Measurements from ENCODE around the gene RAP1GAP2.
"Not testable (repeated sequence)": the region's sequence is repeated elsewhere in the genome, so short reads cannot be mapped to it uniquely, and the experiment has no call there.

Gene RAP1GAP2

DNA sequence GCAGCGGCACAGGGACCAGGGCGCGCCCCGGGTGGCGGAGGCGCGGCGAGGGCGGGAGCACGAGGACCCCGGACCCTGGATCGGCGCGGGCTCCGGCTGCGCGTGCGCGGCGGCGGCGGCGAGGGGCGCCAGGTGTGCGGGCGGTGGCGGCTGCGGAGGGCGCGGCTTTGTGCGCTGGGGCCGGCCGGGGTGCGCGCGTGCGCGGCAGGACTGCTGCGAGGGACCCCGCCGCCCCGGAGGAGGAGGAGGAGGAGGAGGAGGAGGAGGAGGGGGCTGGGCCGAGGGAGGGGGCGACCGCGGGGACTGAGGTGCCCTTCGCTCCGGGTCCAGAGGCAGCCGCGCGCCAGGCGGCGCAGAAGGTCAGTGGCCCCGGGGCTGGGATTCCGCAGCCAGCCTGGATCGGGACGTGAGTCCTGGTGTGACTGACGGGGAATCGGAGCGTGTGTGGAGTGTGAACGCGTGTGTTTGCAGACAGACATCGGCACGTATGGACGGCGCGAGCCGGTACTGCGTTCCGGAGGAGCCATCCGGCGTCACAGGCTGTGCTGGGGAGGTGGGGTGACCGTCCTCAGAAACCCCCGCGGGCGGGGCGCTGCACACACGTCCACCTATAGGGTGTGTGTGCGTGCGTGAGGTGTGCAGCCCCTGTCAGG lies 19.5 kb upstream of the RAP1GAP2 start:
- Histone ChIP-seq H3K4me1 (ENCODE audit: control insufficient read depth, insufficient read depth, low read length, poor library complexity, severe bottlenecking) (peaks cover 8% of the 10 kb centered on the region), H3K36me3 (ENCODE audit: control insufficient read depth, insufficient read depth, low read length) (no peaks in the 10 kb centered on the region), H3K27me3 (replicated peaks; ENCODE audit: control insufficient read depth, insufficient read depth, low read length, poor library complexity, severe bottlenecking) (peaks cover 10% of the 10 kb centered on the region), H3K27ac (ENCODE audit: insufficient read depth, low read length, poor library complexity, severe bottlenecking) (no peak overlapping the region), H3K9me3 (ENCODE audit: control insufficient read depth, low read length) (no peaks in the 10 kb centered on the region), H3K4me3 (ENCODE audit: insufficient read depth, low read depth, low read length, poor library complexity, severe bottlenecking) (peak overlapping the region; percentile 45)
- DNase-seq = no peak

- H3K36me3 ChIP-seq (ENCODE audit: control insufficient read depth, insufficient read depth, low read length) = no peaks in the 10 kb centered on the region
- peak overlapping the region; percentile 45 for H3K4me3 ChIP-seq (ENCODE audit: insufficient read depth, low read depth, low read length, poor library complexity, severe bottlenecking)
- H3K4me1 ChIP-seq (ENCODE audit: control insufficient read depth, insufficient read depth, low read length, poor library complexity, severe bottlenecking) = peaks cover 8% of the 10 kb centered on the region
- no peaks in the 10 kb centered on the region for H3K9me3 ChIP-seq (ENCODE audit: control insufficient read depth, low read length)
- H3K27ac ChIP-seq (ENCODE audit: insufficient read depth, low read length, poor library complexity, severe bottlenecking) = no peak overlapping the region
- DNase-seq = no peak
- peaks cover 10% of the 10 kb centered on the region for H3K27me3 ChIP-seq (replicated peaks; ENCODE audit: control insufficient read depth, insufficient read depth, low read length, poor library complexity, severe bottlenecking)
Measured at GRCh38 chr17:2777242-2777867, 18.9 kb upstream of the RAP1GAP2 start.

- no peak for DNase-seq
- peaks cover 10% of the 10 kb centered on the region for H3K27me3 ChIP-seq (replicated peaks; ENCODE audit: control insufficient read depth, insufficient read depth, low read length, poor library complexity, severe bottlenecking)
- no peaks in the 10 kb centered on the region for H3K9me3 ChIP-seq (ENCODE audit: control insufficient read depth, low read length)
- H3K27ac ChIP-seq (ENCODE audit: insufficient read depth, low read length, poor library complexity, severe bottlenecking) = no peak overlapping the region
- peaks cover 8% of the 10 kb centered on the region for H3K4me1 ChIP-seq (ENCODE audit: control insufficient read depth, insufficient read depth, low read length, poor library complexity, severe bottlenecking)
- no peaks in the 10 kb centered on the region for H3K36me3 ChIP-seq (ENCODE audit: control insufficient read depth, insufficient read depth, low read length)
- no peak overlapping the region for H3K4me3 ChIP-seq (ENCODE audit: insufficient read depth, low read depth, low read length, poor library complexity, severe bottlenecking)
Measured at GRCh38 chr17:2778489-2778888, 17.7 kb upstream of the RAP1GAP2 start.

- no peak overlapping the region for H3K27ac ChIP-seq (ENCODE audit: insufficient read depth, low read length, poor library complexity, severe bottlenecking)
- DNase-seq = no peak
- H3K36me3 ChIP-seq (ENCODE audit: control insufficient read depth, insufficient read depth, low read length) = no peaks in the 10 kb centered on the region
- peaks cover 8% of the 10 kb centered on the region for H3K4me1 ChIP-seq (ENCODE audit: control insufficient read depth, insufficient read depth, low read length, poor library complexity, severe bottlenecking)
- H3K4me3 ChIP-seq (ENCODE audit: insufficient read depth, low read depth, low read length, poor library complexity, severe bottlenecking) = no peak overlapping the region
- peaks cover 10% of the 10 kb centered on the region for H3K27me3 ChIP-seq (replicated peaks; ENCODE audit: control insufficient read depth, insufficient read depth, low read length, poor library complexity, severe bottlenecking)
- H3K9me3 ChIP-seq (ENCODE audit: control insufficient read depth, low read length) = no peaks in the 10 kb centered on the region
Measured at GRCh38 chr17:2779545-2779944, 16.7 kb upstream of the RAP1GAP2 start.

GRCh38 chr17:2780256-2780655 lies 16.0 kb upstream of the RAP1GAP2 start:
- H3K27me3 ChIP-seq (replicated peaks; ENCODE audit: control insufficient read depth, insufficient read depth, low read length, poor library complexity, severe bottlenecking) = peaks cover 10% of the 10 kb centered on the region
- H3K4me1 ChIP-seq (ENCODE audit: control insufficient read depth, insufficient read depth, low read length, poor library complexity, severe bottlenecking) = peaks cover 8% of the 10 kb centered on the region
- H3K9me3 ChIP-seq (ENCODE audit: control insufficient read depth, low read length) = no peaks in the 10 kb centered on the region
- no peak overlapping the region for H3K4me3 ChIP-seq (ENCODE audit: insufficient read depth, low read depth, low read length, poor library complexity, severe bottlenecking)
- no peak for DNase-seq
- no peaks in the 10 kb centered on the region for H3K36me3 ChIP-seq (ENCODE audit: control insufficient read depth, insufficient read depth, low read length)
- H3K27ac ChIP-seq (ENCODE audit: insufficient read depth, low read length, poor library complexity, severe bottlenecking) = no peak overlapping the region

- H3K36me3 ChIP-seq (ENCODE audit: control insufficient read depth, insufficient read depth, low read length) = no peaks in the 10 kb centered on the region
- H3K4me3 ChIP-seq (ENCODE audit: insufficient read depth, low read depth, low read length, poor library complexity, severe bottlenecking) = no peak overlapping the region
- no peaks in the 10 kb centered on the region for H3K9me3 ChIP-seq (ENCODE audit: control insufficient read depth, low read length)
- peaks cover 10% of the 10 kb centered on the region for H3K27me3 ChIP-seq (replicated peaks; ENCODE audit: control insufficient read depth, insufficient read depth, low read length, poor library complexity, severe bottlenecking)
- H3K27ac ChIP-seq (ENCODE audit: insufficient read depth, low read length, poor library complexity, severe bottlenecking) = no peak overlapping the region
- H3K4me1 ChIP-seq (ENCODE audit: control insufficient read depth, insufficient read depth, low read length, poor library complexity, severe bottlenecking) = peaks cover 10% of the 10 kb centered on the region
- no peak for DNase-seq
Measured at GRCh38 chr17:2780931-2781454, 15.2 kb upstream of the RAP1GAP2 start.

DNA sequence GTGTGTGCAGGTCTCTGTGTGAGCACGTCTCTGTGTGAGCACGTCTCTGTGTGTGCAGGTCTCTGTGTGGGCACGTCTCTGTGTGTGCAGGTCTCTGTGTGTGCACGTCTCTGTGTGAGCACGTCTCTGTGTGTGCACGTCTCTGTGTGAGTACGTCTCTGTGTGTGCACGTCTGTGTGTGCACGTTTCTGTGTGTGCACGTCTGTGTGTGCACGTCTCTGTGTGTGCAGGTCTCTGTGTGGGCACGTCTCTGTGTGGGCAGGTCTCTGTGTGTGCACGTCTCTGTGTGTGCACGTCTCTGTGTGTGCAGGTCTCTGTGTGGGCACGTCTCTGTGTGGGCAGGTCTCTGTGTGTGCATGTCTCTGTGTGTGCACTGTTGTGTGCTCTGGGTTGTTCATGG lies 14.6 kb upstream of the RAP1GAP2 start:
- not testable (repeated sequence) for DNase-seq; H3K4me3 ChIP-seq (ENCODE audit: insufficient read depth, low read depth, low read length, poor library complexity, severe bottlenecking); H3K9me3 ChIP-seq (ENCODE audit: control insufficient read depth, low read length); H3K27me3 ChIP-seq (replicated peaks; ENCODE audit: control insufficient read depth, insufficient read depth, low read length, poor library complexity, severe bottlenecking); H3K36me3 ChIP-seq (ENCODE audit: control insufficient read depth, insufficient read depth, low read length); H3K27ac ChIP-seq (ENCODE audit: insufficient read depth, low read length, poor library complexity, severe bottlenecking)
- H3K4me1 ChIP-seq (ENCODE audit: control insufficient read depth, insufficient read depth, low read length, poor library complexity, severe bottlenecking) = peaks cover 13% of the 10 kb centered on the region

DNA sequence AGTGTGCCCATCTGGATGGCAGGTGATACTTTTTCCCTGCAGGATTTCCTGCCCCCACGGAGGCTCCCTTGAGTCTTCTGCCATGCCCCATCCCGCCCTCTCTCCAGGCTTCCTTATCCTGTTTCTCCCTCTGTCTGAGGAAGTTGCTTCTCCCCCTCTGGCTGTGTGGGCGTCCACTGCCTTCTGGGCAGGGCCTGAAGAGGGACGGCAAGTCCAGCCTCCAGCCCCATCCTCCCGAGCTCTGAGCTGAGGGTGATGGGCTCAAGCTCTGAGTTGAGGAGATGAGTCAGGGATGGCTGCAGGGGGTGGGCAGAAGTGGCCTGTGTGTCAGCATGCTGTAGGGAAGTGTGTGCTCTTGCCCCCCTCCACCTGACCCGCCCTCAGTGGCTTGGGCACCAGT lies 14.2 kb upstream of the RAP1GAP2 start:
- H3K4me1 ChIP-seq (ENCODE audit: control insufficient read depth, insufficient read depth, low read length, poor library complexity, severe bottlenecking) = peaks cover 10% of the 10 kb centered on the region
- peaks cover 2% of the 10 kb centered on the region for H3K27me3 ChIP-seq (replicated peaks; ENCODE audit: control insufficient read depth, insufficient read depth, low read length, poor library complexity, severe bottlenecking)
- H3K9me3 ChIP-seq (ENCODE audit: control insufficient read depth, low read length) = no peaks in the 10 kb centered on the region
- H3K4me3 ChIP-seq (ENCODE audit: insufficient read depth, low read depth, low read length, poor library complexity, severe bottlenecking) = no peak overlapping the region
- H3K27ac ChIP-seq (ENCODE audit: insufficient read depth, low read length, poor library complexity, severe bottlenecking) = no peak overlapping the region
- no peaks in the 10 kb centered on the region for H3K36me3 ChIP-seq (ENCODE audit: control insufficient read depth, insufficient read depth, low read length)
- DNase-seq = no peak

- Histone ChIP-seq H3K36me3 (ENCODE audit: control insufficient read depth, insufficient read depth, low read length) (no peaks in the 10 kb centered on the region), H3K27me3 (replicated peaks; ENCODE audit: control insufficient read depth, insufficient read depth, low read length, poor library complexity, severe bottlenecking) (no peaks in the 10 kb centered on the region), H3K27ac (ENCODE audit: insufficient read depth, low read length, poor library complexity, severe bottlenecking) (no peak overlapping the region), H3K4me3 (ENCODE audit: insufficient read depth, low read depth, low read length, poor library complexity, severe bottlenecking) (no peak overlapping the region), H3K9me3 (ENCODE audit: control insufficient read depth, low read length) (no peaks in the 10 kb centered on the region), H3K4me1 (ENCODE audit: control insufficient read depth, insufficient read depth, low read length, poor library complexity, severe bottlenecking) (peaks cover 9% of the 10 kb centered on the region)
- no peak for DNase-seq
Measured at GRCh38 chr17:2783310-2784030, 12.8 kb upstream of the RAP1GAP2 start.

GRCh38 chr17:2784864-2785263 lies 11.4 kb upstream of the RAP1GAP2 start:
- no peak overlapping the region for H3K27ac ChIP-seq (ENCODE audit: insufficient read depth, low read length, poor library complexity, severe bottlenecking)
- no peaks in the 10 kb centered on the region for H3K36me3 ChIP-seq (ENCODE audit: control insufficient read depth, insufficient read depth, low read length)
- peaks cover 9% of the 10 kb centered on the region for H3K4me1 ChIP-seq (ENCODE audit: control insufficient read depth, insufficient read depth, low read length, poor library complexity, severe bottlenecking)
- no peak overlapping the region for H3K4me3 ChIP-seq (ENCODE audit: insufficient read depth, low read depth, low read length, poor library complexity, severe bottlenecking)
- H3K27me3 ChIP-seq (replicated peaks; ENCODE audit: control insufficient read depth, insufficient read depth, low read length, poor library complexity, severe bottlenecking) = no peaks in the 10 kb centered on the region
- no peak for DNase-seq
- no peaks in the 10 kb centered on the region for H3K9me3 ChIP-seq (ENCODE audit: control insufficient read depth, low read length)

All from effector memory CD4-positive, alpha-beta T cell (primary cell).